HepG2 (cell line): ENCODE results near the gene SPAG9. TPM values are rescaled to one million over a fixed set of nuclear protein-coding genes. Genes with fewer than 3 reads are reported as not detected.

Source experiments
- ARNT ChIP-seq: fragments of 450-650 bp; IDR thresholded peaks from 2 replicates; pipeline ENCODE4 v1.6.1; 2017
- ELF3 ChIP-seq: IDR thresholded peaks from 2 replicates; pipeline ENCODE4 v1.6.1; 2016; ENCODE audit warnings: missing genetic modification reagents, missing compliant biosample characterization
- MED1 ChIP-seq: sonication (generic); formaldehyde crosslinking; IDR thresholded peaks from 2 replicates; pipeline ENCODE4 v1.4.0; 2020; ENCODE audit warnings: missing genetic modification reagents
- RBM39 ChIP-seq: fragments of 200-400 bp; formaldehyde crosslinking; IDR thresholded peaks from one replicate; pipeline ENCODE4 v1.6.1; 2018; ENCODE audit warnings: antibody characterized with exemption, mild to moderate bottlenecking, low read depth, low read length; ENCODE audit not compliant: poor library complexity, severe bottlenecking
- TARDBP ChIP-seq: sonication (generic); formaldehyde crosslinking; IDR thresholded peaks from 2 replicates; pipeline ENCODE4 v1.8.0; 2022; ENCODE audit warnings: mild to moderate bottlenecking, missing genetic modification reagents
- TMF1 ChIP-seq: sonication (generic); formaldehyde crosslinking; IDR thresholded peaks from 2 replicates; pipeline ENCODE4 v1.8.1; 2022; ENCODE audit warnings: low read depth, missing genetic modification reagents
- ZKSCAN5 ChIP-seq: sonication (generic); formaldehyde crosslinking; IDR thresholded peaks from 2 replicates; pipeline ENCODE4 v1.5.1; 2020; ENCODE audit warnings: mild to moderate bottlenecking, missing genetic modification reagents
- ZNF10 ChIP-seq: sonication (generic); formaldehyde crosslinking; IDR thresholded peaks from 2 replicates; pipeline ENCODE4 v1.4.0; 2020; ENCODE audit warnings: mild to moderate bottlenecking, low read depth, missing genetic modification reagents, borderline replicate concordance
- ZNF44 ChIP-seq: sonication (generic); formaldehyde crosslinking; IDR thresholded peaks from 2 replicates; pipeline ENCODE4 v1.5.1; 2020; ENCODE audit warnings: mild to moderate bottlenecking, missing genetic modification reagents
- ZNF556 ChIP-seq: sonication (generic); formaldehyde crosslinking; IDR thresholded peaks from 2 replicates; pipeline ENCODE4 v1.4.0; 2020; ENCODE audit warnings: mild to moderate bottlenecking, missing genetic modification reagents, borderline replicate concordance
- ZNF569 ChIP-seq: sonication (generic); formaldehyde crosslinking; IDR thresholded peaks from 2 replicates; pipeline ENCODE4 v1.5.0; 2020; ENCODE audit warnings: mild to moderate bottlenecking, missing genetic modification reagents, moderate library complexity, borderline replicate concordance
- ZNF75D ChIP-seq: sonication (generic); formaldehyde crosslinking; IDR thresholded peaks from 2 replicates; pipeline ENCODE4 v1.8.1; 2023; ENCODE audit warnings: missing genetic modification reagents, mild to moderate bottlenecking, borderline replicate concordance
- ZNF790 ChIP-seq: sonication (generic); formaldehyde crosslinking; IDR thresholded peaks from 2 replicates; pipeline ENCODE4 v1.8.0; 2022; ENCODE audit warnings: missing genetic modification reagents, mild to moderate bottlenecking, borderline replicate concordance
- polyA plus RNA-seq, 8 experiments: library from polyadenylated mRNA; depleted of rRNA in 3 of 8; stranded (reverse) in 7 of 8; unstranded in 1 of 8; fragments of >200 nt; fragmentation: Illumina TruSeq in 4 of 8; extraction: Trizol in 4 of 8; gene quantifications; 2 replicates each; pipeline versions ENCODE4 v1.2.1 to v1.2.3, GENCODE V29; 2011 to 2016; ENCODE audit warnings: low read depth in 4 of 8, missing spikeins in 1 of 8, mixed read lengths in 1 of 8; ENCODE audit not compliant: insufficient read depth in 1 of 8
- total RNA-seq, 5 experiments: library from RNA; depleted of rRNA; stranded (reverse); fragments of >200 nt; fragmentation: Illumina TruSeq; extraction: Trizol; gene quantifications; 2 replicates each; pipeline ENCODE4 v1.2.3, GENCODE V29; 2016; ENCODE audit warnings: low read depth in 1 of 5
- TF ChIP-seq, protein P1 (sequence below): sonication (generic); formaldehyde crosslinking; IDR thresholded peaks from 2 replicates; pipeline ENCODE4 v1.5.1; 2020; ENCODE audit warnings: mild to moderate bottlenecking, missing genetic modification reagents, borderline replicate concordance
- TF ChIP-seq, protein P2 (sequence below): sonication (generic); formaldehyde crosslinking; IDR thresholded peaks from 2 replicates; pipeline ENCODE4 v1.9.0; 2022; ENCODE audit warnings: low read depth, missing genetic modification reagents
- TF ChIP-seq, protein P3 (sequence below): sonication (generic); formaldehyde crosslinking; IDR thresholded peaks from 2 replicates; pipeline ENCODE4 v1.8.0; 2022; ENCODE audit warnings: low read depth, missing genetic modification reagents
- TF ChIP-seq, protein P4 (sequence below): sonication (generic); formaldehyde crosslinking; IDR thresholded peaks from 2 replicates; pipeline ENCODE4 v1.5.0; 2020; ENCODE audit warnings: mild to moderate bottlenecking, missing genetic modification reagents, borderline replicate concordance
- TF ChIP-seq, protein P5 (sequence below): sonication (generic); formaldehyde crosslinking; IDR thresholded peaks from 2 replicates; pipeline ENCODE4 v1.4.0; 2020; ENCODE audit warnings: missing genetic modification reagents

The SPAG9 gene
- total and polyA plus RNA-seq, 2 of the 13 experiments (the other 11 are each of a cell fraction or from before 2014, with no cell fraction given), result 43.2 to 78.6 TPM

DNA sequence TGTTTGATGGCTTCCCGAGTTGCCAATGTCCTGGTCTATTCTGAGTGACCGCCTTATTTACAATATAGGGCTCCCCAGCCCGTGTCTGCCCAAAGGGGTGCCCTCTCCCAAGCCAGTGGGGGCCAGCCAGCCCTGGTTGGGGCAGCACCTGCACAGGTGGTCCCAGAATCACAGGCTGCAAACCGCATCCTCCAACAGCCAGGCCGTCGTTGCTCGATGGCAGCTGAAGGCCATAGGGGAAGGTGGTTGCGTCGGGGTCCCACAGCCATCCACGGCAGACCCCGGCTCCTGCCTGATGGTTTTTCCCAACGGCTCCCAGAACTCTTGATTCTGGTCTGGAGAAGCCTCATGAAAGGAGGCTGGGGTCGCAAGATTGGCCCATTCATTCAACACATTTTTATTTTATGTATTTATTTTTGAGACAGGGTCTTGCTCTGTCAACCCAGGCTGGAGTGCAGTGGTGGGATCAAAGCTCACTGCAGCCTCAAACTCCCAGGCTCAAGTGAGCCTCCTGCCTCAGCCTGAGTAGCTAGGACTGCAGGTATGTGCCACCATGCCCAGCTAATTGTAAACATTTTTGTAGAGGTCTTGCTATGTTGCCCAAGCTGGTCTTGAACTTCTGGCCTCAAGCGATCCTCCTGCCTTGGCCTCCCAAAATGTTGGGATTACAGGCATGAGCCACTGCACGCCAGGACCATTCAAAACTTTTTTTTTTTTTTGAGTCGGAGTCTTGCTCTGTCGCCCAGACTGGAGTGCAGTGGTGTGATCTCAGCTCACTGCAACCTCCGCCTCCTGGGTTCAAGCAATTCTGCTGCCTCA, 175.6 kb downstream of the SPAG9 start (continued):
- TF ChIP-seq ELF3 (CRISPR knock-in tag), result no peak
- TF ChIP-seq, protein P1, sequence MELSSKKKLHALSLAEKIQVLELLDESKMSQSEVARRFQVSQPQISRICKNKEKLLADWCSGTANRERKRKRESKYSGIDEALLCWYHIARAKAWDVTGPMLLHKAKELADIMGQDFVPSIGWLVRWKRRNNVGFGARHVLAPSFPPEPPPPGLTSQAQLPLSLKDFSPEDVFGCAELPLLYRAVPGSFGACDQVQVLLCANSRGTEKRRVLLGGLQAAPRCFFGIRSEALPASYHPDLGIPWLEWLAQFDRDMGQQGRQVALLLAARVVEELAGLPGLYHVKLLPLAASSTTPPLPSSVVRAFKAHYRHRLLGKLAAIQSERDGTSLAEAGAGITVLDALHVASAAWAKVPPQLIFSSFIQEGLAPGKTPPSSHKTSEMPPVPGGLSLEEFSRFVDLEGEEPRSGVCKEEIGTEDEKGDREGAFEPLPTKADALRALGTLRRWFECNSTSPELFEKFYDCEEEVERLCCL (CRISPR knock-in tag), result no peak
- TF ChIP-seq ARNT, result no peak
- TF ChIP-seq ZNF75D (CRISPR knock-in tag), result no peak
- TF ChIP-seq ZNF10 (CRISPR knock-in tag), result no peak
- TF ChIP-seq TARDBP (CRISPR knock-in tag), result no peak
- TF ChIP-seq, protein P2, sequence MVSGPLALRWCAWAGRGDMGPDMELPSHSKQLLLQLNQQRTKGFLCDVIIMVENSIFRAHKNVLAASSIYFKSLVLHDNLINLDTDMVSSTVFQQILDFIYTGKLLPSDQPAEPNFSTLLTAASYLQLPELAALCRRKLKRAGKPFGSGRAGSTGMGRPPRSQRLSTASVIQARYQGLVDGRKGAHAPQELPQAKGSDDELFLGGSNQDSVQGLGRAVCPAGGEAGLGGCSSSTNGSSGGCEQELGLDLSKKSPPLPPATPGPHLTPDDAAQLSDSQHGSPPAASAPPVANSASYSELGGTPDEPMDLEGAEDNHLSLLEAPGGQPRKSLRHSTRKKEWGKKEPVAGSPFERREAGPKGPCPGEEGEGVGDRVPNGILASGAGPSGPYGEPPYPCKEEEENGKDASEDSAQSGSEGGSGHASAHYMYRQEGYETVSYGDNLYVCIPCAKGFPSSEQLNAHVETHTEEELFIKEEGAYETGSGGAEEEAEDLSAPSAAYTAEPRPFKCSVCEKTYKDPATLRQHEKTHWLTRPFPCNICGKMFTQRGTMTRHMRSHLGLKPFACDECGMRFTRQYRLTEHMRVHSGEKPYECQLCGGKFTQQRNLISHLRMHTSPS, result no peak; the same call in 1 of the 2 replicates
- peak; percentile 16; the same call in 1 of the 2 replicates for TF ChIP-seq ZNF44 (CRISPR knock-in tag)
- TF ChIP-seq ZNF556 (CRISPR knock-in tag), result no peak
- no peak for TF ChIP-seq MED1 (CRISPR knock-in tag)
- TF ChIP-seq, protein P3, sequence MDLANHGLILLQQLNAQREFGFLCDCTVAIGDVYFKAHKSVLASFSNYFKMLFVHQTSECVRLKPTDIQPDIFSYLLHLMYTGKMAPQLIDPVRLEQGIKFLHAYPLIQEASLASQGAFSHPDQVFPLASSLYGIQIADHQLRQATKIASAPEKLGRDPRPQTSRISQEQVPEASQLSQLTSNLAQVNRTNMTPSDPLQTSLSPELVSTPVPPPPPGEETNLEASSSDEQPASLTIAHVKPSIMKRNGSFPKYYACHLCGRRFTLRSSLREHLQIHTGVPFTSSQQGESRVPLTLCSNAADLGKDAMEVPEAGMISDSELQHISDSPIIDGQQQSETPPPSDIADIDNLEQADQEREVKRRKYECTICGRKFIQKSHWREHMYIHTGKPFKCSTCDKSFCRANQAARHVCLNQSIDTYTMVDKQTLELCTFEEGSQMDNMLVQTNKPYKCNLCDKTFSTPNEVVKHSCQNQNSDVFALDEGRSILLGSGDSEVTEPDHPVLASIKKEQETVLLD (CRISPR knock-in tag), result no peak
- TF ChIP-seq, protein P4, sequence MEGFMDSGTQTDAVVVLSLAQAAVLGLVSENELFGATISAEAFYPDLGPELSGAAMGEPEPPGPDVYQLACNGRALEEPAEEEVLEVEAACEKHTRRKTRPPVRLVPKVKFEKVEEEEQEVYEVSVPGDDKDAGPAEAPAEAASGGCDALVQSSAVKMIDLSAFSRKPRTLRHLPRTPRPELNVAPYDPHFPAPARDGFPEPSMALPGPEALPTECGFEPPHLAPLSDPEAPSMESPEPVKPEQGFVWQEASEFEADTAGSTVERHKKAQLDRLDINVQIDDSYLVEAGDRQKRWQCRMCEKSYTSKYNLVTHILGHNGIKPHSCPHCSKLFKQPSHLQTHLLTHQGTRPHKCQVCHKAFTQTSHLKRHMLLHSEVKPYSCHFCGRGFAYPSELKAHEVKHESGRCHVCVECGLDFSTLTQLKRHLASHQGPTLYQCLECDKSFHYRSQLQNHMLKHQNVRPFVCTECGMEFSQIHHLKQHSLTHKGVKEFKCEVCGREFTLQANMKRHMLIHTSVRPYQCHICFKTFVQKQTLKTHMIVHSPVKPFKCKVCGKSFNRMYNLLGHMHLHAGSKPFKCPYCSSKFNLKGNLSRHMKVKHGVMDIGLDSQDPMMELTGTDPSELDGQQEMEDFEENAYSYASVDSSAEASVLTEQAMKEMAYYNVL (CRISPR knock-in tag), result no peak; the same call in 1 of the 2 replicates
- no peak for TF ChIP-seq ZNF569 (CRISPR knock-in tag)
- TF ChIP-seq TMF1, result no peak
- no peak for TF ChIP-seq ZKSCAN5 (CRISPR knock-in tag)
- TF ChIP-seq RBM39, result no peak
- TF ChIP-seq, protein P5, sequence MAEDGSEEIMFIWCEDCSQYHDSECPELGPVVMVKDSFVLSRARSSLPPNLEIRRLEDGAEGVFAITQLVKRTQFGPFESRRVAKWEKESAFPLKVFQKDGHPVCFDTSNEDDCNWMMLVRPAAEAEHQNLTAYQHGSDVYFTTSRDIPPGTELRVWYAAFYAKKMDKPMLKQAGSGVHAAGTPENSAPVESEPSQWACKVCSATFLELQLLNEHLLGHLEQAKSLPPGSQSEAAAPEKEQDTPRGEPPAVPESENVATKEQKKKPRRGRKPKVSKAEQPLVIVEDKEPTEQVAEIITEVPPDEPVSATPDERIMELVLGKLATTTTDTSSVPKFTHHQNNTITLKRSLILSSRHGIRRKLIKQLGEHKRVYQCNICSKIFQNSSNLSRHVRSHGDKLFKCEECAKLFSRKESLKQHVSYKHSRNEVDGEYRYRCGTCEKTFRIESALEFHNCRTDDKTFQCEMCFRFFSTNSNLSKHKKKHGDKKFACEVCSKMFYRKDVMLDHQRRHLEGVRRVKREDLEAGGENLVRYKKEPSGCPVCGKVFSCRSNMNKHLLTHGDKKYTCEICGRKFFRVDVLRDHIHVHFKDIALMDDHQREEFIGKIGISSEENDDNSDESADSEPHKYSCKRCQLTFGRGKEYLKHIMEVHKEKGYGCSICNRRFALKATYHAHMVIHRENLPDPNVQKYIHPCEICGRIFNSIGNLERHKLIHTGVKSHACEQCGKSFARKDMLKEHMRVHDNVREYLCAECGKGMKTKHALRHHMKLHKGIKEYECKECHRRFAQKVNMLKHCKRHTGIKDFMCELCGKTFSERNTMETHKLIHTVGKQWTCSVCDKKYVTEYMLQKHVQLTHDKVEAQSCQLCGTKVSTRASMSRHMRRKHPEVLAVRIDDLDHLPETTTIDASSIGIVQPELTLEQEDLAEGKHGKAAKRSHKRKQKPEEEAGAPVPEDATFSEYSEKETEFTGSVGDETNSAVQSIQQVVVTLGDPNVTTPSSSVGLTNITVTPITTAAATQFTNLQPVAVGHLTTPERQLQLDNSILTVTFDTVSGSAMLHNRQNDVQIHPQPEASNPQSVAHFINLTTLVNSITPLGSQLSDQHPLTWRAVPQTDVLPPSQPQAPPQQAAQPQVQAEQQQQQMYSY (CRISPR knock-in tag), result no peak
- no peak for TF ChIP-seq ZNF790 (CRISPR knock-in tag)
